ENCODE measurements around the gene SMO. TPM values are rescaled to one million over a fixed set of nuclear protein-coding genes. Genes with fewer than 3 reads are reported as not detected.
"Not testable (repeated sequence)": the region's sequence is repeated elsewhere in the genome, so short reads cannot be mapped to it uniquely, and the experiment has no call there.

The SMO gene
- polyA plus RNA-seq, 1 donor from 2014 or later: 0.36 TPM

- Mint-ChIP-seq H3K4me1 (peaks cover 4 to 7% (median 4%) of the 10 kb centered on the region in 3 donors), H3K9me3 (no peaks in the 10 kb centered on the region), H3K4me3 (no peak overlapping the region), H3K27ac (no peak overlapping the region), H3K27me3 (peaks cover 3% of the 10 kb centered on the region), H3K36me3 (no peaks in the 10 kb centered on the region)
Measured at GRCh38 chr7:129209067-129209926, 20.9 kb downstream of the SMO start.

- Mint-ChIP-seq H3K27ac (peak overlapping the region in 1 of 3 donors; percentile 47), H3K36me3 (no peaks in the 10 kb centered on the region), H3K4me1 (peaks cover 2 to 7% (median 3%) of the 10 kb centered on the region in 3 donors), H3K9me3 (no peaks in the 10 kb centered on the region), H3K27me3 (peaks cover 2% of the 10 kb centered on the region), H3K4me3 (no peak overlapping the region)
Measured at GRCh38 chr7:129210256-129210988, 22.0 kb downstream of the SMO start.

GRCh38 chr7:129210989-129211312 lies 22.5 kb downstream of the SMO start:
- peaks cover 0 to 5% (median 0%) of the 10 kb centered on the region in 3 donors for H3K4me1 Mint-ChIP-seq
- H3K9me3 Mint-ChIP-seq: no peaks in the 10 kb centered on the region
- peak overlapping the region in 1 of 4 donors; percentile 63 for H3K4me3 Mint-ChIP-seq
- no peaks in the 10 kb centered on the region for H3K36me3 Mint-ChIP-seq
- H3K27me3 Mint-ChIP-seq: no peaks in the 10 kb centered on the region
- peak overlapping the region in 1 of 3 donors; percentile 47 for H3K27ac Mint-ChIP-seq

- Mint-ChIP-seq H3K27ac (no peak overlapping the region), H3K4me3 (no peak overlapping the region), H3K9me3 (no peaks in the 10 kb centered on the region), H3K36me3 (no peaks in the 10 kb centered on the region), H3K27me3 (no peaks in the 10 kb centered on the region), H3K4me1 (peaks cover 0 to 4% (median 0%) of the 10 kb centered on the region in 3 donors)
Measured at GRCh38 chr7:129212126-129212525, 23.7 kb downstream of the SMO start.

GRCh38 chr7:129212596-129212995 lies 24.2 kb downstream of the SMO start:
- no peak overlapping the region for H3K27ac Mint-ChIP-seq
- H3K36me3 Mint-ChIP-seq: no peaks in the 10 kb centered on the region
- H3K27me3 Mint-ChIP-seq: no peaks in the 10 kb centered on the region
- no peaks in the 10 kb centered on the region for H3K9me3 Mint-ChIP-seq
- H3K4me3 Mint-ChIP-seq: no peak overlapping the region
- peaks cover 0 to 4% (median 0%) of the 10 kb centered on the region in 3 donors for H3K4me1 Mint-ChIP-seq

- Mint-ChIP-seq H3K36me3 (no peaks in the 10 kb centered on the region), H3K4me3 (no peak overlapping the region), H3K27ac (peak overlapping the region in 1 of 3 donors; percentile 24), H3K9me3 (no peaks in the 10 kb centered on the region), H3K4me1 (peaks cover 0 to 4% (median 0%) of the 10 kb centered on the region in 3 donors), H3K27me3 (no peaks in the 10 kb centered on the region)
Measured at GRCh38 chr7:129213828-129214227, 25.4 kb downstream of the SMO start.

- H3K27ac Mint-ChIP-seq, H3K4me3 Mint-ChIP-seq, H3K27me3 Mint-ChIP-seq, H3K36me3 Mint-ChIP-seq, H3K4me1 Mint-ChIP-seq, H3K9me3 Mint-ChIP-seq: not testable (repeated sequence)
Measured at GRCh38 chr7:129215691-129216090, 27.3 kb downstream of the SMO start.

GRCh38 chr7:129216101-129216715 lies 27.8 kb downstream of the SMO start:
- not testable (repeated sequence) for H3K9me3 Mint-ChIP-seq, H3K4me3 Mint-ChIP-seq, H3K36me3 Mint-ChIP-seq, H3K27me3 Mint-ChIP-seq, H3K4me1 Mint-ChIP-seq, H3K27ac Mint-ChIP-seq

- H3K4me1 Mint-ChIP-seq, H3K27ac Mint-ChIP-seq, H3K9me3 Mint-ChIP-seq, H3K4me3 Mint-ChIP-seq, H3K27me3 Mint-ChIP-seq, H3K36me3 Mint-ChIP-seq: not testable (repeated sequence)
Measured at GRCh38 chr7:129216821-129217416, 28.5 kb downstream of the SMO start.

GRCh38 chr7:129218514-129219062 lies 30.2 kb downstream of the SMO start:
- Mint-ChIP-seq H3K27ac (peak overlapping the region in 1 of 3 donors; percentile 36), H3K27me3 (no peaks in the 10 kb centered on the region), H3K9me3 (no peaks in the 10 kb centered on the region), H3K4me1 (peaks cover 9 to 11% (median 10%) of the 10 kb centered on the region in 3 donors), H3K36me3 (no peaks in the 10 kb centered on the region), H3K4me3 (peak overlapping the region in 3 of 4 donors; percentile 6 to 48 (median 31))

GRCh38 chr7:129219166-129219565 lies 30.7 kb downstream of the SMO start:
- not testable (repeated sequence) for H3K36me3 Mint-ChIP-seq, H3K9me3 Mint-ChIP-seq, H3K4me3 Mint-ChIP-seq, H3K27me3 Mint-ChIP-seq, H3K27ac Mint-ChIP-seq
- peaks cover 11 to 12% (median 11%) of the 10 kb centered on the region in 3 donors for H3K4me1 Mint-ChIP-seq

GRCh38 chr7:129222064-129222463 lies 33.6 kb downstream of the SMO start:
- Mint-ChIP-seq H3K27ac (peak overlapping the region; percentile 48 to 71 (median 69)), H3K4me1 (peaks cover 23 to 29% (median 24%) of the 10 kb centered on the region in 3 donors), H3K4me3 (peak overlapping the region; percentile 8 to 88 (median 74)), H3K36me3 (no peaks in the 10 kb centered on the region), H3K9me3 (no peaks in the 10 kb centered on the region), H3K27me3 (no peaks in the 10 kb centered on the region)

GRCh38 chr7:129224251-129225205 lies 36.1 kb downstream of the SMO start, which contains the start of gene AHCYL2:
Gene AHCYL2 (plus strand): TSS chr7:129225030.
- Mint-ChIP-seq H3K4me1 (peaks cover 28 to 38% (median 29%) of the 10 kb centered on the region in 3 donors), H3K36me3 (no peaks in the 10 kb centered on the region), H3K9me3 (no peaks in the 10 kb centered on the region), H3K4me3 (peak within 1 kb of the TSS; percentile 87 to 98 (median 97)), H3K27me3 (no peaks in the 10 kb centered on the region), H3K27ac (peak within 1 kb of the TSS; percentile 90 to 96 (median 92))

Measured in IgD-negative memory B cell (primary cell).